IMR-90 (cell line): Measurements from ENCODE around the gene CCDC171. TPM values are rescaled to one million over a fixed set of nuclear protein-coding genes. Genes with fewer than 3 reads are reported as not detected.

Experiments used
- ATAC-seq: fragments of 200-7000 bp; cut with Tn5 transposase; 2 replicates; pipeline ENCODE4 v1.9.1; 2020; ENCODE audit warnings: low read depth, mild to moderate bottlenecking, moderate library complexity
- BruUV-seq: library from RNA; stranded (reverse); fragments of 400-500 nt; replicated peaks from 2 replicates; lab custom pipeline; 2021; lab: Mats Ljungman, UMichigan
- CTCF ChIA-PET: fragments of 300-600 bp; formaldehyde crosslinking; extraction: SDS; loops from one replicate; lab custom pipeline; 2021; ENCODE audit warnings: antibody characterized with exemption; lab: Yijun Ruan, JAX
- POLR2A ChIA-PET: fragments of 300-600 bp; sonication (Branson Sonifier 250); formaldehyde crosslinking; loops from one replicate; lab custom pipeline; 2022; ENCODE audit warnings: antibody characterized with exemption; ENCODE audit not compliant: unreplicated experiment; lab: Charles Lee
- DNase-seq: peaks from one replicate; pipeline ENCODE4 v3.0.0; 2013
- H2AFZ ChIP-seq: replicated peaks from 2 replicates; pipeline ENCODE3; 2013; ENCODE audit warnings: low read length, mild to moderate bottlenecking; ENCODE audit not compliant: poor library complexity
- H2AK5ac ChIP-seq: 2 replicates; pipeline ENCODE4 v1.6.1; 2013; ENCODE audit warnings: low read depth, low read length, inconsistent platforms
- H2AK9ac ChIP-seq: replicated peaks from 2 replicates; pipeline ENCODE3; 2013; ENCODE audit warnings: mild to moderate bottlenecking, low read depth, low read length, moderate library complexity; ENCODE audit not compliant: poor library complexity
- H2BK120ac ChIP-seq: 2 replicates; pipeline ENCODE4 v1.6.1; 2013; ENCODE audit warnings: low read depth, low read length, inconsistent platforms
- H2BK15ac ChIP-seq: 3 replicates; pipeline ENCODE4 v1.6.1; 2013; ENCODE audit warnings: low read depth, low read length, inconsistent platforms
- H2BK20ac ChIP-seq: 2 replicates; pipeline ENCODE4 v1.6.1; 2013; ENCODE audit warnings: low read depth, mild to moderate bottlenecking, inconsistent platforms, low read length, moderate library complexity
- H2BK5ac ChIP-seq: 2 replicates; pipeline ENCODE4 v1.6.1; 2013; ENCODE audit warnings: mild to moderate bottlenecking, low read depth, low read length, inconsistent platforms; ENCODE audit not compliant: poor library complexity, severe bottlenecking
- H3K14ac ChIP-seq: replicated peaks from 2 replicates; pipeline ENCODE4 v1.6.1; 2013; ENCODE audit warnings: low read depth, low read length, inconsistent platforms
- H3K18ac ChIP-seq: 2 replicates; pipeline ENCODE4 v1.6.1; 2013; ENCODE audit warnings: low read depth, low read length, control low read depth
- H3K23ac ChIP-seq: 2 replicates; pipeline ENCODE4 v1.6.1; 2013; ENCODE audit warnings: low read depth, low read length, inconsistent platforms
- H3K27ac ChIP-seq: 2 replicates; pipeline ENCODE4 v1.5.1; 2013; ENCODE audit warnings: mild to moderate bottlenecking, control low read depth, low read length; ENCODE audit not compliant: insufficient read depth
- H3K27me3 ChIP-seq: 2 replicates; pipeline ENCODE4 v1.6.1; 2013; ENCODE audit warnings: low read length; ENCODE audit not compliant: control insufficient read depth, insufficient read depth
- H3K36me3 ChIP-seq: 2 replicates; pipeline ENCODE4 v1.6.1; 2013; ENCODE audit warnings: low read length, mixed read lengths; ENCODE audit not compliant: control insufficient read depth, insufficient read depth
- H3K4ac ChIP-seq: 2 replicates; pipeline ENCODE4 v1.6.1; 2013; ENCODE audit warnings: low read depth, low read length, inconsistent platforms
- H3K4me1 ChIP-seq: 2 replicates; pipeline ENCODE4 v1.6.1; 2013; ENCODE audit warnings: low read length, mixed read lengths; ENCODE audit not compliant: control insufficient read depth, insufficient read depth
- H3K4me2 ChIP-seq: 2 replicates; pipeline ENCODE4 v1.6.1; 2013; ENCODE audit warnings: low read depth, mild to moderate bottlenecking, control low read depth, low read length, moderate library complexity
- H3K4me3 ChIP-seq: 2 replicates; pipeline ENCODE4 v1.5.1; 2013; ENCODE audit warnings: low read depth, mild to moderate bottlenecking, control low read depth, low read length, moderate library complexity; ENCODE audit not compliant: insufficient read depth
- H3K56ac ChIP-seq: 2 replicates; pipeline ENCODE4 v1.6.1; 2013; ENCODE audit warnings: low read length, inconsistent platforms; ENCODE audit not compliant: insufficient read depth; ENCODE audit errors: extremely low read depth
- H3K79me1 ChIP-seq, 2 experiments: 2 replicates each; pipeline ENCODE4 v1.6.1; 2013; ENCODE audit warnings: low read length in 2 of 2, inconsistent platforms in 1 of 2, low read depth in 1 of 2
- H3K9ac ChIP-seq: 2 replicates; pipeline ENCODE4 v1.6.1; 2013; ENCODE audit warnings: low read depth, low read length, control low read depth
- H3K9me1 ChIP-seq: 2 replicates; pipeline ENCODE4 v1.6.1; 2013; ENCODE audit warnings: low read length, inconsistent platforms; ENCODE audit not compliant: insufficient read depth
- H3K9me3 ChIP-seq: 2 replicates; pipeline ENCODE4 v1.6.1; 2013; ENCODE audit warnings: low read length; ENCODE audit not compliant: control insufficient read depth, insufficient read depth
- H4K20me1 ChIP-seq: 2 replicates; pipeline ENCODE4 v1.6.1; 2013; ENCODE audit warnings: low read length, inconsistent platforms; ENCODE audit not compliant: insufficient read depth
- H4K5ac ChIP-seq: 2 replicates; pipeline ENCODE4 v1.6.1; 2013; ENCODE audit warnings: mild to moderate bottlenecking, low read depth, low read length, control low read depth
- H4K8ac ChIP-seq, 2 experiments: 2 replicates each; pipeline ENCODE4 v1.6.1; 2013; ENCODE audit warnings: low read depth in 2 of 2, low read length in 2 of 2, control low read depth in 1 of 2, inconsistent platforms in 1 of 2
- H4K91ac ChIP-seq: 2 replicates; pipeline ENCODE4 v1.6.1; 2013; ENCODE audit warnings: low read depth, low read length, inconsistent platforms; ENCODE audit not compliant: insufficient read depth
- ELK1 ChIP-seq: fragments of 150-350 bp; IDR thresholded peaks from 2 replicates; pipeline ENCODE4 v1.6.1; 2016; ENCODE audit warnings: low read depth, mild to moderate bottlenecking, low read length, moderate library complexity, borderline replicate concordance
- FOS ChIP-seq: fragments of 150-350 bp; IDR thresholded peaks from 2 replicates; pipeline ENCODE4 v1.6.1; 2016; ENCODE audit warnings: low read depth, low read length
- MAFK ChIP-seq: IDR thresholded peaks from 2 replicates; pipeline ENCODE4 v1.6.1; 2012; ENCODE audit warnings: low read depth, low read length, improper control_type of control experiment
- MAZ ChIP-seq: IDR thresholded peaks from 2 replicates; pipeline ENCODE4 v1.6.1; 2012; ENCODE audit warnings: low read depth, mild to moderate bottlenecking, low read length, improper control_type of control experiment, moderate library complexity, borderline replicate concordance
- NFE2L2 ChIP-seq: fragments of 150-350 bp; IDR thresholded peaks from 2 replicates; pipeline ENCODE4 v1.6.1; 2016; ENCODE audit warnings: low read depth, mild to moderate bottlenecking, low read length
- POLR2A ChIP-seq: IDR thresholded peaks from 2 replicates; pipeline ENCODE4 v1.6.1; 2012; ENCODE audit warnings: mild to moderate bottlenecking, low read depth, low read length
- RCOR1 ChIP-seq: IDR thresholded peaks from 2 replicates; pipeline ENCODE4 v1.6.1; 2012; ENCODE audit warnings: mild to moderate bottlenecking, low read length, improper control_type of control experiment; ENCODE audit not compliant: insufficient replicate concordance
- SMC3 ChIP-seq: fragments of 150-350 bp; IDR thresholded peaks from 2 replicates; pipeline ENCODE4 v1.6.1; 2016; ENCODE audit warnings: low read depth, mild to moderate bottlenecking, antibody characterized with exemption, low read length, moderate library complexity
- WGBS, 2 experiments: methylation state at CpG; one replicate each; pipeline versions ENCODE4 v1.1.5 to v1.1.7; 2013; ENCODE audit warnings: missing lambda C conversion rate in 2 of 2; ENCODE audit not compliant: insufficient read length in 1 of 2; ENCODE audit errors: extremely low coverage in 2 of 2; 5-methylcytosine and 5-hydroxymethylcytosine counted together
- dilution Hi-C: fragments of 300-500 bp; cut with HindIII; formaldehyde crosslinking; loops from one replicate; pipeline ENCODE4 v1.14.3; 2018; ENCODE audit warnings: low sequenced_read_pairs; ENCODE audit not compliant: unreplicated experiment
- in situ Hi-C: fragments of 300-500 bp; cut with MboI; formaldehyde crosslinking; loops from 3 replicates; pipeline ENCODE4 v1.14.3; 2019; ENCODE audit warnings: low sequenced_read_pairs, inconsistent platforms, mixed read lengths
- intact Hi-C: fragments of 100-400 bp; cut with micrococcal nuclease; formaldehyde crosslinking; loops from 2 replicates; pipeline ENCODE4 v1.10.0; 2022
- polyA plus RNA-seq, 3 experiments: library from polyadenylated mRNA; depleted of rRNA; stranded (reverse); fragments of >200 nt; gene quantifications; 2 replicates each; pipeline ENCODE4 v1.2.3, GENCODE V29; 2012; ENCODE audit warnings: low replicate concordance in 1 of 3
- total RNA-seq: library from RNA; depleted of rRNA; stranded (reverse); fragments of >200 nt; gene quantifications from 2 replicates; pipeline ENCODE4 v1.2.3, GENCODE V29; 2012

Gene CCDC171
- total and polyA plus RNA-seq, 2 of the 4 experiments (the other 2 are of a cell fraction): 0.63 to 2.2 TPM

- in situ Hi-C loops: no loop called here
- H3K4me3 ChIP-seq: no peak overlapping the region
- intact Hi-C loops: no loop called here
- POLR2A ChIA-PET: no interaction called here
- no CpG with 5 or more reads among the region's 2 CpGs for WGBS, 2 experiments
- H3K36me3 ChIP-seq: no peaks in the 10 kb centered on the region
- CTCF ChIA-PET: no interaction called here
- H3K9me3 ChIP-seq: no peaks in the 10 kb centered on the region
- no peak overlapping the region for H2AFZ ChIP-seq
- TF ChIP-seq MAFK: no peak
- TF ChIP-seq NFE2L2: no peak
- no peak for TF ChIP-seq ELK1
- no peak for TF ChIP-seq RCOR1
- no peak for TF ChIP-seq MAZ
- no peak for TF ChIP-seq POLR2A
- no peak for TF ChIP-seq SMC3
- no peak for TF ChIP-seq FOS
- H3K4me1 ChIP-seq: no peaks in the 10 kb centered on the region
- no peaks in the 10 kb centered on the region for H3K9me1 ChIP-seq
- no peaks in the 10 kb centered on the region for H3K79me1 ChIP-seq
- H2BK5ac ChIP-seq: no peak overlapping the region
- H4K20me1 ChIP-seq: no peaks in the 10 kb centered on the region
- H2BK15ac ChIP-seq: no peak overlapping the region
- H2BK20ac ChIP-seq: no peak overlapping the region
- H2AK5ac ChIP-seq: no peak overlapping the region
- no peak overlapping the region for H3K56ac ChIP-seq
- H3K27ac ChIP-seq: no peak overlapping the region
- H3K27me3 ChIP-seq: no peaks in the 10 kb centered on the region
- BruUV-seq: no TSS peak
- H4K91ac ChIP-seq: no peak overlapping the region
- H4K5ac ChIP-seq: no peak overlapping the region
- H2BK120ac ChIP-seq: no peak overlapping the region
- DNase-seq (no peak), ATAC-seq (no peak)
- no peak overlapping the region for H3K18ac ChIP-seq
- no peak overlapping the region for H3K14ac ChIP-seq
- no peak overlapping the region for H3K23ac ChIP-seq
- no peak overlapping the region for H4K8ac ChIP-seq
- no peak overlapping the region for H3K4me2 ChIP-seq
- dilution Hi-C loops: no loop called here
- no peak overlapping the region for H3K9ac ChIP-seq
- no peak overlapping the region for H2AK9ac ChIP-seq
- no peak overlapping the region for H3K4ac ChIP-seq
Measured at GRCh38 chr9:15843931-15844330, 291.1 kb downstream of the CCDC171 start.
